HG03439 (cell line): ENCODE measurements around the gene TMEM72.
A peak's percentile ranks its signal among the peaks of the same experiment; 100 is the strongest.
"Not testable (repeated sequence)": the region's sequence is repeated elsewhere in the genome, so short reads cannot be mapped to it uniquely, and the experiment has no call there.

Experiments
- ATAC-seq: cut with Tn5 transposase; IDR thresholded peaks from one replicate; pipeline ENCODE4 v1.9.1; 2021; ENCODE audit warnings: mild to moderate bottlenecking, moderate library complexity; ENCODE audit not compliant: unreplicated experiment

TMEM72 gene

DNA sequence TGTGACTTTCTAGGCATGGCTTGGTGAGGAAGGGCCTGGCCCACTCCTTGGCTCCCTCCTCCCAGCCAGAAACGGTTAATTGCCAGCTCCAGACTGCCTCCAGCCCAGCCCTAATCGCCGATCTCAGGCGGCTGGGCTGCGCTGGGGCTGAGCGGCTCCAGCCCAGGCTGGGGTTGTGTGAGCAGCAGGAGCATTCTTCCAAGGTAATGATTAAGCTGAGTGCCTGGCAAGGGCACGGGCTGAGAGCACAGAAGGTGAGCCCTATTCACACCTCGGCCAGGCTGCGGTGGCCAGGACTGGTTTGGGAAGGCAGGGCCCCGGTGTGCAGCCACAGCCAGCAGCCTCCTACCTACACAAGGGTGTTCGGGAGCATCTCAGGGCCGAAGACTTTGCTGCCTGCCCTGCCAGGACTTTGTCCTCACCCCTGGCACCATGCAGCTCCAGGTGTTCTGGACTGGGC lies at the start of gene TMEM72:
Gene TMEM72 (plus strand): TSS at position 257 of the 460 bp plus-strand sequence. CDS start 176 bp downstream, at position 433.
- no peak for ATAC-seq

DNA sequence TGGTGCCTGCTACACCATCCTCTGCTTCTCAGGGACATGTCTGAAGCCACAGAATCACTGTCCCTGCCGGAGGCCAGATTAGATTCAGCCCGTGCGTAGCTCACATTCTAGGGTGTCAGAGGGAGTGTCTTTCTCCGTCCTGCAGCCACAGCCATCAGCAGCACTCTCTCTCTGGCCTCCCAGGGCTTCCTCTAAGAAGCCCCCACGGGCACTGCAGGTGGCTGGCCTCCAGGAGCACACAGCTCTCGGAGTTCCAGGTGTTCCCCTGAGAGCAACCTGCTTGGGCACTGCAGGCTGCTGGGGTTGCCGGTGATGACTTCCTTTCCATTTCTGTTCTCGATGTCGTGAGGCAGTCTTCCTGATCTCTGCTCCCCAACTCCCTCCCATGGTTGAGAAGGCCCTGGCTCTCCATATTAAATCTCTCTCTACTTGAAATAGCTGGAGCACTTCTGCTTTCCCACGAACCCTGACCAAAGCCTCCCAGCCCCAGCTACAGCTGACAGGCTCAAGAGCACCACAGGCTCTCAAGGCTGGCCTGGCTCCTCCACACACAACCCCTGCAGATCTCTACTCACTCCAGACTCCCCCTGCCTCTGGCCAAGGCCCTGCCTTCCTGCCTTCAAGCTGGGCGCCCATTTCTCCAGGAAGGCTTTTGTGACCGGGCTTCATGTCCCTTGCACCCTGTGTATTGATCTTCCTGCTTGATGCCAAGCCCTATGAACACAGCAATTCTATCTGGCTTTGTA lies 49.0 kb upstream of the TMEM72 start:
- no peak for ATAC-seq

DNA sequence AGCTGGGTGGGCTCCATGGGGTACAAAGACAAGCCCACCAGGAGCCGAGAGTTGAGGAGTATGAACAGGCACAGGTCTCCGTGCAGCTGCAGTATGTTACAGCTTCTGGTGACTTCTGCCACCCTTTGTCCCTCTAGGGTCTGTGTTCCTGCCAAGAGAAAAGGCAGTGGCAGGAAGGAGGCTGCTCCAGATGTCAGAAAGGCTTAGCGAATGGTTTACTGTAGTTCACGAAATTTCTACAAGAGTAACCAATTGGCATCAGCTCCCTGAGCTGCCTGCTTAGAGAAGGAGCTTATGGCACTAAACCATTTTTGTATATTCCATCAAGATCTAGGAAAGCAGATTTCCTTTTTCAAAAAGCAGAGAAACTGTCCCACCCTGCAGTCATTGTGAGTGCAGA lies 48.2 kb upstream of the TMEM72 start:
- ATAC-seq: no peak

DNA sequence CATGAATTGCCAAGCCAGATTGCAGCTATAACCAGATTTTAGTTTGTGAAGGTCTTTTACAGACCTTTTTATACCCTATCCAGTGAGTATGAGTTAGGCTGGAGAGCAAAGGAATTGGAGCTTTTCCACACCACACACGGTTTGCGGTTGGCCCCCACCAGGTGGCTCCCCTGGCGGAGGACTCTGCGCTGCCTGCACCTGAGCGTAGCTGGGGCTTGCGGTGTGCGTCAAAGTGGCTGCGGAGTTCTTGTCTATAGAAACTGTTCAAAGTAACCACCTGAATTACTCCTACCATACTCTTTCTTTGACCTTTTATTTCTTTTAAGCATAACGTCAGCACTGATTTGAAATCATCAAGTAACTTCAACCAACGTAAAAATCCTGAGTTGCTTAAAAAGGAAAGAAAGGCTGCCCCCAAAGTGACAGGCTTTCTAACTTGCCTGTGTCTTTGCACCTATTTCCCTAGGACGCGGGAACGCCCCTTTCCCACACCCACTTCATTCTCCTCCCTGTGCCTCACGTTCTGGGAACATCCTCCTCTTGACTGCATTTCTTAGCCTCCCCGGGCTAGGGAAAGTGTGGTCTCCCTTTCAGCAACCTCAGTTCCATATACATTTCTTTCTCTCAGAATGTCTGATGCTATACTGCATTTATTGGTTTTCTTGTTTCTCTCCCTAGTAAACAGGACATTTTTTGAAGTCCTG lies 47.6 kb upstream of the TMEM72 start:
- ATAC-seq: no peak

DNA sequence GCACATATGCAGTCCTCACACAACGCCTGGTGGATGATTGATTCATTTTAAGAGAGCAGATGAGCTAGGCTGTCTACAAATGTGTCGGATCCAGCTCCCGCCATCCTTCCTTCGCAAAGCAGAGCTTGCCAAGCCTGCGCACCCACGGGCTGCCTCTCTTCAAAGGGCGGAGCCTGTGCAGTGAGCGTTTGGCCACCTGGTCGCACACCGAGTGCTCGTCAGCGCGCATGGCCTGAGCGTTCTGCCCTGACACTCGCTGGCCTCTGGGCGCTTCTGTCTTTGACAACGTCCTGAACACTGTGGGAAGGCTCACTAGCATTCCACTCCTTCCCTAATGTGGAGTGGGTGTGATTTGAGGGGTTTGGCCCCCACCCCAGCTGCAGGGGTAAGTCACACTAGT lies 47.1 kb upstream of the TMEM72 start:
- ATAC-seq: peak; percentile 25

DNA sequence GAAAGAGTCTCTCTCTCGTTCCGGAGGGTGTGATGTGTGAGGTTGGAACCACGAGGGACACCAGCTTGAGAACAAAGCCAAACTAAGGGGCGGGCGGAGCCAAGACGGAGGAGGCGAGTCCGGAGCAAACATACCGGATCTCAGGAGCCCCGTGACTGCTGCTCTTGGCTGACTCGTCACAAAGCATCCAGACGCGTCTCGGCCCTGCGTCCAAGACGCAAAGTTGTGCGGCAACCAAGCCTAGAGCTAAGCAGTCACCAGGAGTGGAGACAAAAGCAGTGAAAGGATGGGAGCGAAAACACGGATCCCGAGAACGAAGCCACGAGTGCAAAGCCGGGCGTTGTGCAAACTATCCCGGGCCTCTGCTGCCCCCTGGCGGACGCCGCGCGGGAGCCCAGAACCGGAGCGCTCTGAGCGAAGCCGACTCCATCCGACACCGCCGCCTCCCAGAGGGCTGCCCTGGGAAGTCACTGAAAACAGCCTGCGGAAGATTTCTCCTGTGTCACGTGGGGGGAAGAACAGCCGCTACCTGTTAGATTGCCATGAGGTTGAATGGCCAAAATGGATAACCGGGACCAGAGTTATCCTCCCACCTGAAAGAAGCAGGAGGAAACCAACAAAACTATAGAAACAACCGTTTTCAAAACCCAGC lies 46.4 kb upstream of the TMEM72 start:
- peak; percentile 88 for ATAC-seq

DNA sequence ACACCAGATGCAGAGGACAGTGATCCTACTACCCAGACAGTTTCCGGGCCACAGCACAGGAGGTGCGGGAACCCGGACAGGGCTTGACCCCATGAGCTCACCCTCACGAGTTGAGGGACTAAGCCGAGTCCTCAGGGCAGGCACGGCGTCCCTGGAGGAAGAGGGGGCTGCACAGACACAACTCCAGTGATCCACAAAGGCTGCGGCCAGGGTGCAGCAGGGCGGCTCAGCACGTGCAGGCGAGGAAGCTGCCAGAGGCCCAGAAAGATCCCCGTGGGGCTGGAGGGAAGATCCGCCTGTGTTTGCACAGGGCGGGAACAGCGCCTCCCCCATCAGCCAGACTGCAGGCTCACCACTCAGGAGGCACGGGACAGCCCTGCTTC lies 45.9 kb upstream of the TMEM72 start:
- no peak for ATAC-seq

DNA sequence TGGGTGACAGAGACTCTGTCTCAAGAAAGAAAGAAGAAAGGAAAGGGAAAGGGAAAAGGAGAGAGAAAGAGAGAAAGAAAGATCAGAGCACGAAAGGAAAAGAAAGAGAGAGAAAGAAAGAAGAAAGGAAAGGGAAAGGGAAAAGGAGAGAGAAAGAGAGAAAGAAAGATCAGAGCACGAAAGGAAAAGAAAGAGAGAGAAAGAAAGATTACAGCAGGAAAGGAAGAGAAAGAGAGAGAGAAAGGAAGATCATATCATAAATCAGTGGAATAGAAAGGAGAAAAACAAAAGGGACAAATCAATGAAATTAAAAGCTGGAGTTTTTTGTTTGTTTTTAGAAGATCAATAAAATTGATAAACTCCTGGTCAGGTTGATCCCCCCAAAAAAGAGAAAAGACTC lies 44.8 kb upstream of the TMEM72 start:
- ATAC-seq: not testable (repeated sequence)

DNA sequence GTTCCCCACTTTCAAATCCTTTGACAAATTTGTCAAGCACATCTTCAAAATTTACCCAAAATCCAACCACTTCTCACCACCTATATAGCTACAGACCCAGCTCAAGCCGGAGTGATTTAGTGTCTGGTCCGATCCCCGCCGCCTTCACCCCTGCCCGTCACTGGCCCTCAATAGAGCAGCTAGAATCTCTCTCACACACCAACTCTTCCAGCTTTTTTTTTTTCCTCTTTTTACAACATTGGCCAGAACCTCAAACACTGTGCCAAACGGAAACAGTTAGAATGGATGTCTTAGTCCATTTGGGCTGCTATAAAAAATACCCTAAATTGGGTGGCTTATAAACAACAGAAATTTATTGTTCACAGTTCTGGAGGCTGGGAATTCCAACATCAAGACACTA lies 41.1 kb upstream of the TMEM72 start:
- no peak for ATAC-seq

DNA sequence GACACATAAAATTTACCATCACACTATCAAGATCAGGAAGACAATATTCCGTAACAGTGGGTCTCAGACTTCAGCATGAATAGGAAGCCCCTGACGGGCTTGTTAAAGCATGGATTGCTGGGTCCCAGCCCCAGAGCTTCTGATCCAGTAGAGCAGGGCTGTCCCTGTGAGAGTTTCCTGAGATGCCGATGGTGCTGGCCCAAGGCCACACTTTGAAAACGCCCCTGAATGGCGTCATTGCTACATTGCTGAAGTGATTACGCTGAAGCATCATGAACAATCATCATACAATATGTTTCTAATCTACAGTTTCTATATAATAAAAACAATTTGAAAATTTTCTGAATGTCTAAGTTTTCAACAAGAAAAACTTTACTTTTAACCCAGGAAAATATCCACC lies 38.0 kb upstream of the TMEM72 start:
- no peak for ATAC-seq

DNA sequence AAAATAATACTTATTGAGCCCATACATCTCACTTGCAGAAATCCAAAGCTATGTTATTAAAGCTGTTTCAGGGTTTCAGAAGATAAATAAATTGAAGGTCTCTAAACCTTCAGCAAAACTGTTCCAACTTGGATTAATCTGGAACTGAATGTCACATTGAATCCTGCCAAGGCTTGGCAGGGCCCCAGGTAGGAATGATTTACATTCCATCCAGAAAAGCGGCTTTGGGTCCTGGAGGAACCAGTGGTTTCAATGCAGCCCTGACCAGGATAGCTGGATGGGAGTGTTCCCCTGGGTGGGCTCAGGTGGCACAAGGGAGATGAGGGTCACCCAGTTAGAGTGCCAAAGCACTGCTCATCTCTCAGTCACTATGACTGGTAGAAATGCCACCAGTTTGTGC lies 37.0 kb upstream of the TMEM72 start:
- ATAC-seq: no peak

DNA sequence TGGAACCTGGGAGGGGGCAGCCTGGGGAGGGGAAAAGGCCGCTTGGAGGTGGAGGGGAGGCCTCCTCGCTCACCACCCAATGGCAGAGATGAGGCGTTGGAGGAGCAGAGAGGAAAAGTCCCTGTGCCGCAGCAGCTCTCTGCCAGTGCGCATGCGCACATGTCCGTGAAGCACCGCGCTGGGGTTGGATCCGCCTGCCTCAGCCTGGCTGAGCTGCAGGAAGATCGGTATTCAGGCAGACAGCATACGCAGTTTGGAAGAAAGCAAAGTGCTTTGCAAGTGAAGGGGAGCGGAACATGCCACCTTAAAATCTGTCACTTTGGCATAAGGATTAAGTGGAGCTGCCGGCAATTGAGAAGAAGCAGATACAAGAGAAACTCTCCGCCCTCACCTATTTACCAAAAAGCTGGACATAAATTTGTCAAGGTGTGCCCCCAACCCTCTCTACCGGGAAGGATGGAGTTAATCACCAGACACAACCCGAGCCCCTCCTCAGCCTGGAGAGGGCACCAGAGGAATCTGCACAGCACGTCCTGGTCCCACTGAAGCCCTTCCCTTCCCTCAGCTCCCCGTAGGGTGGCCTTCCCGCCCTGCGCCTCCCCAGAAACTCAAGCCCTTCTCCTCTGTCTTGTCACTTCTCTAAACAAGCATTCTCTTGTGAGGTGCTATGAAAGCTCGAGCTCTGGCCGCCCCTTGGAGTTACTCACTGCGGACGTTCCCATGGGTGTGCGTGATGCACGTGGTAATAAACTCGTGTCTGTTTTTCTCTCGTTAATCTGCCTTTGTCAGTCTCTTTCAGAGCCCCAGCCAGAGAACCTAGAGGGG lies 32.2 kb upstream of the TMEM72 start:
- ATAC-seq: no peak

DNA sequence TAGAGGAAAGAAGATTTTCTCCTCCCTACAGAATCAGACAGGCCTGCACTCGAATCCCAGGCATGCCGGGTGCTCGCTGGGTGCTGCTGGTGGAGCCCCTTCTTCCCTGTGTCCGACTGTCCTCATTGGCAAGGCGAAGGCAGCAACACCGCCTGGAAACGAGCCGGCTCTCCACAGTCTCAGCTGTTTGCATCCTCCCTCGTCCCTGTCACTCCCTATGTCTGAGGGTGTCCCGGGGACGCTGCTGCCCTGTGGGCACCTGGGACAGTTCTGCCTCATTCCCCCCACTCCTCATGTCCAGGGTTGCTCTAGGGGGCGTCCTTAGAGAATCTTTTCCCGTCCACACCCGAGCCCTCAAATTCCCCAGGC lies 31.6 kb upstream of the TMEM72 start:
- ATAC-seq: no peak

DNA sequence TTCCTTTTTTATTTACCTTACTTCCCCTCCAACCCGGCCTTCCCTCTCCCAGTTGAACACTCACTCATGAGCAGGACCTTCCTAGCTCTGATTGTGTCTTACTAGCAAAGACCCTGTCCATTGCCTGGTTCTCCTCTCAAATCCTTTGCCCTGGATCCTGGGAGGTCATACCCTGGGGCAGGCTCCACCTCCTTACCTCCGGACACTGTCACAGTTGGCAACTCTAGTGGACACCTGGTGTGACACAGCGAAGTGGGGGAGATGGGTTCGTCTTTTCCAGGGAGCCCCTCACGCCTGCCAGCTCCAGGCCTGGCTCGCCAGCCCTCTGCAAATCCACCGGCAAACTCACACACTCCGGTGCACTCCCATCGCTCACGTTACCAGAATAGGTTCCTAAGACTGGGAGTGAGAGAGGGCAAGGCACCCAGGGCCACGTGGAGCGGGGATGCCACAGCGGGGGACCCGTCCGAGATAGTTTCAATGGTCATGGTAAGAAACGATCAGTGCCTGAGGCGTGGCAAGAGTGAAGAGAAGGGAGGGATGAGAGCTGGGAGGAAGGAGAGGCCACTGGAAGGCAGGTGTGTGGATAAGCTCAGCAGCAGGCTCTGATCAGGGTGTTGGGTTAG lies 30.9 kb upstream of the TMEM72 start:
- ATAC-seq: no peak

DNA sequence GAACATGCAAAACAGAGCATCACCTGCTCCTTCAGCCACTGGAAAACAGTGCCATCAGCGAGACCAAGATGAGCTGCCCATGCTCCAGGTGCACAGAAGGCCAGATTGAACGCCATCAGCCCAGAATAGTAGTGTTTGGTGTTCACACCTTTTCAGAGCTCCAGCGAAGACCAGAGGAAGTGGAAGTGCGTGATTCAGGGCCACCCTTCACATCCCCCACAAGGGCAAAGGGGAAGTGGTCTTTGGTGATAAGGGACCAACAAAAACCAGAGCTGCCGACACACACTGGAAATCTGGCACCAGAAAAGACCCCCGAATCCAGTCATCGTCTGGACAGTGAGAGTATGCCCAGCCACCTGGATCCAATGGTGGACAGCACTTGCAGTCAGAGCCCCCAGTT lies 29.5 kb upstream of the TMEM72 start:
- ATAC-seq: no peak

DNA sequence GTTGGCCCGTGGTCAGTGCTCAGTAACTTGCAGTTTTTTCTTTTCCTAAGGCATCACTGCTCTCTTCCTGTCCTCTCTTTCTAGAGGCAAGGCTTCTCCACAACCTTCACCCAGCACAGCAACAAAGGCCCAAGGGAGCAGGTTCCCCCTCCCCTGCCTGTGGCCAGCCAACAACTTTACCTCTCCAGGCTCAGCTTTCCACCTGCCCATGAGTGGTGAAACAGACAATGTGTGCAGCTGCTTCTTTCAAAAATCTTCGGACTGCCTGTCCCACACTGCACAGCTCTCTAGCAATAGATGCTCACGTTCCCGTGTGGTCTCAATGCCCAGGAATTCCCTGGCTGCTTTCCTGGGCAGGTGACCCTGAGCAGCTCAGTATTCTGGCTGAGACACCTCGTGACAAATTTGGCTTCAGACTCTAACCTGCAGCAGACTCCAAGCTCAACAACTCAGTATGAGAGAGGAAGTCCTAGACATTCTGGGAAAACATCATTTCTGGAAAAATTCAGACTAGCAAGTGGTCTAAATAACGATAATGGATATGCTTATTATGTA lies 28.9 kb upstream of the TMEM72 start:
- ATAC-seq: no peak

DNA sequence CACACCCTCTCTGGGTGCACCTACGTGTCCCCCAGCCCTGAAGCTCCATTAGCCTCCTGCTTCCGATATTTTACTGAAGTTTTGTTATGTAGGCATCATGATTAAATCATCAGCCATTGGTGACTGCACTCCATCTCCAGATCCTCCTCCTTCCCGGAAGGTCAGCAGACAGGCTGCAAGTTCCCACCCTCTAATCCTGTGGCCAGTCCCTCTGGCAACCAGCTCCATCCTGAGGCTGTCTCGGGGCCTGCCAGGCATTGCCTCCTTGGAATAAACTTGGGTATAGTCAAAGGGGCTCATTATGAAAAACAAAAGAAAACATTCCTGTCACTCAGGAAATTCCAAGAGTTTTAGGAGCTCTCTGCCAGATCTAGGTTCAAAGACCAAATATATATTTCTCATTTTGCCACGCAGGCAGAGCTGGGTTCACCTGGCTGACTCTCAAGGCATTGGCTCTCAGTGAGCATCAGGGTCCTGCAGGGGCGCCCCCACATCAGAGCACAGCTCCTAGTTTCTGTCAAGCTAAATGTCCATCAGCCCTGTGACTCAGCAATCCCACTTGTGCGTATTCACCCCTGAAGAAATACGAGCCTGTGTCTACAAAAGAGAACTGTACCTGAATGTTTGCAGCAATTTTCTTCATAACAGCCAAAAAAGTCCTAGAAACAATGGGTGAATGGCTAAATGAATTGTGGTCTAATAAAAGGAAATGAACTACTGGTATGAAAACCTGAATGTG lies 27.4 kb upstream of the TMEM72 start:
- no peak for ATAC-seq

DNA sequence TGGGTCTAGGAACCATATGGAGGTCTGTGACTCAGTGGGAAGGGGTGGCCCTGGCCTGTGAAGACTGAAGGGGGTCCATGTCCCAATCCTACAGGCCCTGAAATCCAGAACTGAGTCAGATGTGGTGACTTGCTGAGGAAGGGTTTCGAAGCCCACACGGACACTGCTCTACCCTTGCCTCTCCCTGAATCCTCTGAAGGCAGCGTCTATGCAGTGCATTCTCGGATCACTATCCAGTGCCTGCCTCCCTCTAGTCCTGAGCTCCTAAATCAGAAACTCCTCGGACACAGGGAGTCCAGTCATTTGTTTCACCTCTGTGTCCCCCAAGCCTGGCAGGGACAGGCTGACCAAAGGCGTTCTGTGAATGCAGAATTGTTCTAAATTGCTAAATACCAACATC lies 25.4 kb upstream of the TMEM72 start:
- no peak for ATAC-seq

DNA sequence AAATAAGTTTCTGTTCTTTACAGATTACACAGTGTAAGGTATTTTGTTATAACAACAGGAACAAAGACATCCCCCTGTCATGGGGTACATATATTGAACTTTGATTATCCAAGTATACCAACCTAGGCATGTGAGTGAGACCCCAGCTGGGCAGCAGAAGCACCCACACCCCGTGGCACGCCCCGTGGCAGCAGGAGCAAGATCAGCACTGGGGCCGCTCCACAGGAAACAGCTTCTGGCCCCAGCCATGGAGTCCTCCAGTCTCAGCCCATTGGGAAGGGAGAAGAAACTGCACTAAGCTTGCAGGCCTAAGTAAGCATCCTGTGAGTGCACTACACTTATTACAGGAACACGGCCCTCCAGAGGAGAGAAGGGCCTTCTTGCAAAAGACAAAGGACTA lies 24.2 kb upstream of the TMEM72 start:
- ATAC-seq: no peak

DNA sequence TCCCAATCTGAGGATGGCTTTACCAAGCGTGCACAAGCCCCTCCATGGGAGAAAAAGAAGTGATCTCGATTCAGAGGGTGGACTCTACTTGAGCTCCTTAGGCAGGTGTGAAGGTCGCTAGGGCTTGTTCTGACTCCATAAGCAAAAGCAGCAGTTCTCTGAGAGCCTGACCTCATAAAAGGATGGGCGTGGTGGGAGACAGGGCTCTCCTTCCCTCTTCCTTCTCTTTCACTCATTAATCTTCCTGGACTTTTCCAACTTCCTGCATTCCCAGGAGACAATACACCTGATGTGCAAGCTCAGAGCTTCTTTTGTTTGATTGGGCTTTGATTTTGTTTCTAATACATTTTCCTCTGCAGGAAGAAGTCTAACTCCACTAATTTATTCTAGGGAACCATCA lies 22.3 kb upstream of the TMEM72 start:
- no peak for ATAC-seq
